GM21576 (cell line): ENCODE data around the gene ZNF408.
"Not testable (repeated sequence)": the region's sequence is repeated elsewhere in the genome, so short reads cannot be mapped to it uniquely, and the experiment has no call there.

Experiments
- ATAC-seq: cut with Tn5 transposase; IDR thresholded peaks from one replicate; pipeline ENCODE4 v1.9.1; 2021; ENCODE audit warnings: mild to moderate bottlenecking, moderate library complexity; ENCODE audit not compliant: unreplicated experiment

Gene ZNF408

DNA sequence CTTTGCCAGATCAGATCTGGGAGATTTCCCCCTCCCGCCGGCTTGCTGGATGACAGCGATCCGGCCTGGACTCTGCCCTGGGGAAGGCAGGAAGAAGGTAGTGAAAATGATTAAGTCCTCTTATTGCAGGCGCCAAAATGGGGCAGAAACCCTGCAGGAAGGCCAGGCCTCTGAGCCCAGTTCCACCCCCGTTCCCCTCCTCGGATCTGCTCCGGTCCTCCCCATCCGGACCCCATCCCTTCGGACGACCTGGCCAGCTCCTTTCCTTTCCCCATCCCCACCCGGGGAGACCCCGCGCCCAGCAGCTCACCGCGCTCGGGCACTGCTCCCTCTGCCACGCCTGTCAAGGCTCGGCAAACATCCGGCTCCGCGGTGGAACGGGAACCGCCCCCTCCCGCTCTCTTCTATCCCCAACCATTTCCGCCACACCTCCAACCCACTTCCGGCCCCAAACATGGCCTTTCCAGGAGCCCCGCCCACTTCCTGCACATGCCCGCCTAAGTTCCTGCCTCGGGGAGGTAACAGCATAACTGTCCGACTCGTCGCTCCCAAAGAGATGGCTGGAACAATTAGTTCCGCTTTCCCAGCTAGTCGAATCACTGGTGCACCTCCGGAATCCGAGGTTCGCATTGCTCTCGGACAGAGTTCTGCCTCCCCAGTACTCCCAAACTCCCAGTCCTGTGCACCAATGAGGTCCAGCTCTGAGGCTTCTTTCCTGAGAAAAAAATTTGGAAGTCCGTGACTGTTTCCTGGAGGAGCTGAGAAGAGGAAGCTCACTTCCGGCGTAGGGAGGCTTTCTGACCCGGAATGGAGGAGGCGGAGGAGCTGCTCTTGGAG, at the start of gene ZNF408, which contains the start of gene ARHGAP1:
ZNF408 (plus strand) TSS at position 791 of the 837 bp plus-strand sequence; CDS start at position 808, 17 bp downstream.
ARHGAP1 (minus strand) TSS at position 379 of the 837 bp plus-strand sequence. CDS start 4,512 bp downstream, outside the sequence.
- peak; percentile 86 for ATAC-seq

DNA sequence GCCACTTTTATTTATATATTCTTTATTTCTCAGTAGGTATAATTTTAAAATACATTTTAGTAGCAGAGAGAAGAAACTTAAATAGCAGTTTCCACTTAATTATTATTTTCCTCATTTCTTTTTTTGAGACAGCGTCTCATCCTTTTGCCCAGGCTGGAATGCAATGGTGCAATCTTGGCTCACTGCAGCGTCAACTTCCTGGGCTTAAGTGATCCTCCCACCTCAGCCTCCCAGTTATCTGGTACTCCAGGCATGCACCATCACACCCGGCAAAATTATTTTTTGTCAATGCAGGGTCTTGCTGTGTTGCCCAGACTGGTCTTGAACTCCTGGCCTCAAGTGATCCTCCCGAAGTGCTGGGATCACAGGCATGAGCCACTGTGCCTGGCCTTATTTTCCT, 45.2 kb upstream of the ZNF408 start:
- no peak for ATAC-seq

DNA sequence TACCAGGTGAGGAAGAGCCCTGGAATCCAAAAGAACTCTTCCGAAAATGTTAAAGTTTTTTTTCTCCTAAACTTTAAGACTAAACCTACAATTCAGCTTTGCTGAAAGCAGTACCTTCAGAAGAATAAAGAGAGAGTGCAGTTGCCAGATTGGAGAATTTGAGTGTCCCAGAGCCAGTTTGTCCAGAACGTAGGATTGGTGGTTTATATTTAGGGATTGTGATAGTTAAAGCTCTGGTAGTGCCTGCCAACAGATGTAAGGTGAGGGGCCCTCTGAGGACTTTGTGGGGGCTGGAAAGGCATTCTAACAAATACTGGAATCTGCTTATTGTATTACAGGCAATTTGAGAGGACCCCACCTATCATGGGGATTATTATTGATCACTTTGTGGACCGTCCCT, 43.6 kb upstream of the ZNF408 start:
- no peak for ATAC-seq

GRCh38 chr11:46658259-46658658, 42.6 kb upstream of the ZNF408 start:
- ATAC-seq, result no peak

GRCh38 chr11:46659908-46660307, 40.9 kb upstream of the ZNF408 start:
- no peak for ATAC-seq

GRCh38 chr11:46661836-46662235, 39.0 kb upstream of the ZNF408 start:
- ATAC-seq, result no peak

- no peak for ATAC-seq
These were observed 38.5 kb upstream of the ZNF408 start for GRCh38 chr11:46662366-46662765.

DNA sequence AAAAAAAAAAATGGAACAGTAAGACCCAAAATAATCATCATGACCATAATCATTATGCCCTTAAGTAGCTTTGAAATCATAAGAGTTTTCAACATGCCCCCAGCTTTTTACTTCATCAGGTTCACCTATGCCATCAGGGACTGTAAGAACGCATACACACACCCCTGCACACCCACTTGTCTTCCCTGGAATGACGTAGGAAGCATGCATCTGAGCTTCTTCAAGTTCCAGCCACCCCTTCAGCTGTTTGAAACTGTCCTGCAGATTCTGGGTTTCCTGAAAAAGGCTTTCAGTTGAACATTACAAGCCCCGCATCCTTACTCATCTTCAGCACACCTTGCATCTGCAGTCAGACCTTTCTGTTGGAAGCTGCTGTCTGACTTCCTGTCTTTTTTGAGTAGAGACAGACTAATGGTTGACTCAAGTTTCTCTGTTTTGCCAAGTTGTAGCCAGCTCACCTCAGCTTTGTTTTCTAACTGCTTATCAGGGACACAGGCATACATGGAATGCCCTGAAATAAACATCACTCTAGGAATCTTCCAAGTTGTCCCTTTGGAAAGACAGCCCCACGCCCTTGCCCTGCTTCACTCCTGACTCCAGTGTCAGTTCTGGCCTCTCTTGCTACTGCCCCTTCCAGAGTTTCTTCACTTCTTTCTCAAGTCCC, 37.4 kb upstream of the ZNF408 start:
- no peak for ATAC-seq

DNA sequence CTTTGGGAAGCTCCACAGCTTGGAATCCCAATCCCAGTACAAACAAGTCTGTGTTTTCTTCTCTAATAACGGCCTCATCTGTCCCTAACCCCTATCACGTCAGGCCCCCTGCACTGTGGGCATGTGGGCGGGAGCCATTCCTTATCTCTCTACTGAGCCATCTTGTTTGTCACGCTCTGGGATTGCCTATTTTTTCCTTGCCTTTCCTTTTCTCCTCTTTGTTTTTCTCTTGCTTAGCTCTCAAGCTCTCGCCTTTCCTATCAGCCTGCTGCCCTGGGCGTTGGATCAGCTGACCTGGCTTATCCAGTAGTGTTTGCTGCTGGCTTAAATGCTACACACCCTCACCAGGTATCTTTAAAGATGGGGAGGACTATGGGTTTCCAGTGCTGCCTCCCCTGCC, 36.2 kb upstream of the ZNF408 start:
- ATAC-seq, result no peak

- no peak for ATAC-seq
These were observed 35.5 kb upstream of the ZNF408 start for GRCh38 chr11:46665356-46665755.

DNA sequence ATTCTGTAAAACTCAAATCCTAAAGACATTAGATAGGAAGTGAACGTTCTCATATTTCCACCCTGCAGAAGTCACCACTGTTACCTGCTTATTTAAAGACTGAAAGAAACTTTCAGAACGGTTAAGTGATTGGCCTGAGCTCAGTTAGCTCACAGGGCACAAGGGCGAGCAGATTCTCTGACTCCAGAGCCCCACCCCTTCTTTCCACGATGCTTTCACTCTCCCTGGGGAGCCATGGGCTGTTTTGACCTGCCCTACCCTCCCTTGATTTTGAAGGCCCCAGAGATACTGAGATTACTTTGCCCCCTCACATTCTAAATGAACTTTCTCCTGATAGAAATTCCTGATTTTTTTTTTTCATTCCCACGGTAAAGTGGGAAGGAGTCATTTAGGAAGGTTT, 34.3 kb upstream of the ZNF408 start:
- no peak for ATAC-seq

GRCh38 chr11:46667043-46667481, 33.8 kb upstream of the ZNF408 start:
- no peak for ATAC-seq

DNA sequence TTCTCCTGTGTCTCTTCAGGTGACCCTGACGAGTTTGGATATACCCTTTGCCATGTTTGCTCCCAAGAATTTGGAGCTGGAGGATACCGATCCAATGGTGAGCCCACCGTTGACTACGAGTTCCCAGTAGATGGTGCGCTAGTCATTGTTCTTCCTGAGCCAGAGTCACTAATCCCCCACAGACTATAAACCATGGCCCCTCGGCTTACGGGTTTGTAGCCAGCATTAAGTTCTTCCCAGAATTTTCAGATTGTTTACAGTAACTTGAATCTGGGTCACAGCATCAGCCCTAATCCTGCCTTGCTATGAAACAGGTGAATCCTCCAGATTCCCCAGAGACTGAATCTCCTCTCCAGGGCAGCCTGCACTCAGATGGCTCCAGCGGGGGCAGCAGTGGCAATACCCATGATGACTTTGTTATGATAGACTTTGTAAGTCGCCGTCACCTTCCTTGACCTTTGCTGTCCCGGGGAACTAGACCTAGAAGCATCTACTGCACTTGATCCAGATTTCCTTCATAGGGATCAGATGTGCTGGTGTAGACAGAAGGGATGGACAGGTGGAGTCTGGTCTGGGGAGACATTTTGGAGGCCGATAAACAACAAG, 32.2 kb upstream of the ZNF408 start:
- no peak for ATAC-seq

DNA sequence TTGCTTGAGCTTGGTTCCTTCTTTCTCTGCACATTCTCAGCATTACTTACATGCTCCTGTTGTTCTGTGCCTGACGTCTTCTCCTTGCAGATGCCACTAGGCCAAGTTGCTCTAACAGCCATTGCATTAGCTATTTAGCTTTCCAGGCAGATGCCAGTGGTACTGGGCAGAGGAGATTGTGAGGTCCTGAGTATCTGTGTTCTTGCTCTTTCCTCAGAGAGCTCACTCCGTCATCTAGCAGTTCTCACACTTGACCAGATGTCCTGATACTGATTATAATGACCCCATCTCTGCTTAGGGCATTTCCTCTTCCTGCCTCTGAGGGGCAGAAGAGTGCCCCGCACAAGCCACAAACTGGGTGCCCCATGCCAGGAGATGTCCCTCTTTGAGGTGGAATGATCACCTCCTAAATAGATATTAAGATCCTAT, 31.1 kb upstream of the ZNF408 start:
- ATAC-seq, result no peak

DNA sequence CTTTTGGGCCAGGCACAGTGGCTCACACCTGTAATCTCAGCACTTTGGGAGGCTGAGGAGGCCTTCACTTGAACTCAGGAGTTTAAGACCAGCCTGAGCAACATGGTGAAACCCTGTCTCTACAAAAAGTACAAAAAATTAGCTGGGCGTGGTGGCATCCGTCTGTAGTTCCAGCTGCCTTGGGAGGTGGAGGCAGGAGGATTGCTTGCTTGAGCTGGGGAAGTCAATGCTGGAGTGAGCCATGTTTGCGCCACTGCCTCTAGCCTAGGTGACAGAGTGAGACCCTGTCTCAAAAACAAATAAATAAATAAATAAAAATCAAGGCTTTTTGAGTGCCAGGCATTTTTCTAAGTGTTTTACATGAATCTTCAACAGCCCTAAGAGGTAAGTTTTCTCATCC, 30.3 kb upstream of the ZNF408 start:
- not testable (repeated sequence) for ATAC-seq

DNA sequence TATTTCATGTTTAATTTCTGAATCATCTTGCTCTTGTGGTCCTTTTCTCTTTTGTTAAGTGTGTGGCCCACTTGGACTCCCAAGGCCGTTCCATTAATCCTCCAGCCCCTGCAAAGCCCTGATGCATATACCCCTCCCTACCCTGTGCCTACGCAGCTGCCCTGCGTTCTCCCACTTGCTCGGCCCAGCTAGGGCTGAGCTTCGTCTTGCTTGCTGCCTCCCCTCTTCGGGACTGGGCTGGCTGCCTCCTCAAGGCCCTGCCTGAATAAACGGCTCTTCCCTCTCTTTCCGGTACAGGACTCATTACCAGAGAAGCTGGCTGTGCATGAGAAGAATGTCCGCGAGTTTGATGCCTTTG, 28.9 kb upstream of the ZNF408 start:
- no peak for ATAC-seq

DNA sequence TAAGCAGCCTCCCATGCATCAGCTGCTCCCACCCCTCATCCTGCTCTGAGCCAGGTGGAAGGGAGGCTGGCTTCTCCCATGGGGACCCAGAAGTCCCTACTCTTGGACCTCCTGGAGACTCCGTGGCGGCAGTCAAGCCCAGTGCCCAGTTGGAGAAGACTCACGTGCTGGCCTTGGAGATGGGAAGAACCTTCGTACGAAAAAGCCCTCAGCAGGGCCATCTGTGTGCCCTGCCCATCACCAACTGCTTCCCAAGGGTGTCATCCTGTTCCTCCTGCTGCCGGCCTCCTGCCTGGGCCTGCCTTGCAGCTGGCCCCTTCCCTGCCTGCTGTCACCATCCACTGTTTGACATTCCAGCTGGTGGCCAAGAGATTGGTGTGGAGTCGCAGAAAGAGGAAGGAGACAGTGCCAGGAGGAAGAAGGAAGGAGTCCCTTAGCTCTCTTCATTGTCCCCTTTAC, 28.4 kb upstream of the ZNF408 start:
- ATAC-seq, result no peak

DNA sequence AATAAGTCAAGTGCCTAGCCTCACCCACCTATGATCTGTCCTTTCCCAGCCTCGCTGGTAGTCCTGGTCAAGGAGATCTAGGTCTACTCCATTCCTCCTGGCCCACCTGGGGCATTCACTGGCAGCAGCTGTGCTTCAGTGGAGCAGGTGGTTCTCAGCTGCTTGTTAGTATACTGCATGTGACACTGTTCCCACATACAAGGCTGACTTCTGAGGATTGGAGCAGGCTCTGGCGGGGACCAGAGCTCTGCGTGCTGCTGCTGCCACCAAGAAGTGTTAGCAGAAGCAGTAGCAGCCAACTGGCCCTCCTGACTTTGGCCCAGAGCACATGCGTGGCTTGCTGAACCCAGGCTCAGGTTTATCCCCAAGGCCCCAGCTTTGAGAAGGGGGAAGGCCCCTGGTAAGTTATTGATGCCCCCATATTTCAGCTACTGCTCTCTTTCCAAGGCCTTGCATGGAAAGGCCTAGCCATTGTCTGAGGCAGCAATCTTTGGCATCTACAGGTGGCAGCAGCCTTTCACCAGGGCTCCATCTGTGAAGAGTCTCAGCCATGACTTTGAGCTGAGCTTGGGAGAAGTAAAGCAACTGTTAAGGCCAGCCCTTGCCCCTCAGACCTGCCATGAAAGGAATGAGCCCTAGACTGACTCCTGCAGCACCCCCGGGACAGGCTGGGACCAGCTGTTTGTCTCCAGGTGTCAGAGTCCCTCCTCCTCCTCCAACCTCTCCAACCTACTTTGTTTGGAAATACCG, 26.9 kb upstream of the ZNF408 start:
- no peak for ATAC-seq

DNA sequence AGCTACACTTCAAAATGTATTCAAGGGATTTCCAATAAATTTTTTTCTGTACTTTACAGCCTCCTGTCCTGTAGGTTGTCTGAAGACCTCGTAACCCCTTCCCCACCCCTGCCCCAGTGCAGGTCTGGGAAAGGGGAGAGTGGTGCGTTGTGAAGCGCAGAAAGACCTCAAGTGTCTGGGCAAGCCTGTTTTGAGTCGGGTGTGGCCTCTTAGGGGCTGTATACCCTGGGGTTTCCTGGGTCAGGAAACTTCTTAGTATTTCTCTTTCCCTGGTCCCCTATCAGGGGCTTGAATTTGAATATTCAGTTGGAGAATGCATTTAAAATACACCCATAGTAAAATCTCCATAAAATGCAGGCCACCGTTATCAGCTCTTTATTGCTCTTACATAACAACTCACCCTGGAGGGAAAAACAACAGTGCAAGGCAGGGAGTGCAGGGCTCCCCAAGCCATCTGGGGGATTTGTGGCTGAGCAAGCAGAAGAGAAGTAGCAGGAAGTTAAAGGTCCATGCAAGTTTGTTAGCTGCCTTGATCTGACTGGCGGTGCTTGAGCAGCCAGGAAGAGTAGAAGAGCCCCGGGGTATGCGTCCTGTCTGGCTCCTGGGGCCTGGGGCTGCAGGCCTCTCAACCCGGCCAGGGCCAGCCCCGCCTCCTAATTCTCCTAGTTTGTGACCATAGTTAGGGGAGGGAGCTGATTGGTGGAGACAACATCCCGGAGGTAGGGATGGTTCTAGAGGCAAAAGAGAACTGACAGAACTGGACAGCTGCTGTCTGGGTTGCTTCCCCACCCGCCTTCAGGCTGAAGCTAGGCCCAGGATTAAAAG, 26.2 kb upstream of the ZNF408 start:
- ATAC-seq, result no peak

- no peak for ATAC-seq
These were observed 25.5 kb upstream of the ZNF408 start for GRCh38 chr11:46675288-46675851.
